HG03064 (cell line): Measurements from ENCODE around the gene IL20RB.
A peak's percentile ranks its signal among the peaks of the same experiment; 100 is the strongest.
"Not testable (repeated sequence)": the region's sequence is repeated elsewhere in the genome, so short reads cannot be mapped to it uniquely, and the experiment has no call there.

Experiments
- ATAC-seq: cut with Tn5 transposase; IDR thresholded peaks from one replicate; pipeline ENCODE4 v1.9.1; 2021; ENCODE audit warnings: low read depth; ENCODE audit not compliant: unreplicated experiment

Gene IL20RB

DNA sequence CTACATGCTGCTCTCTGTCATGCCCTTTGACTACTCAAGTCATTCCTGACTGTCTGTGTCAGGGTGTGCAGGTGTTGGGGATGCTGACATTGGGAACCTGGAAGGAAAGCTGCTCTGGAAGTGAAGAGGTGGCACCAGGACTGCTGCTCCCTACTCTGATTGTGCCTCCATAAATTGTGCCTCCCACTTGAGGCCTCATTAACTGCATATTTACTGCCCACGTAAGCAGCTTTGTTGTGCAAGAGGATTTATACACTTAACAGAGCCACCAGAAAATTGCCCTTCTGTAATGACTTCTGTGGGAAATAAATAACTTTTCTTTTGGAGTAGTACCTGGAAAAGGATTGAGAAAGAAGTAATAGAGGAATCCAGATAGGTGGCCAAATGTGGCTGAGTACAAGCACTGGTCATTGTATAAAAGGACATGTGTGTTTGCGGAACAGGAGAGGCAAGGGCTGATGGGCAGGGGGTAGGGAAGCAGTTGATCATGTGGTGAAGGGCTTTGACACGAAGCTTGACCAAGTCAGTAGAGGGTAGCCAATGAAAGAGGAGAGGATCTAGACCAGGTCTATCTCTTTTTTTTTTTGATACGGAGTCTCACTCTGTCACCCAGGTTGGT is 24.8 kb downstream of the IL20RB start:
- no peak for ATAC-seq

DNA sequence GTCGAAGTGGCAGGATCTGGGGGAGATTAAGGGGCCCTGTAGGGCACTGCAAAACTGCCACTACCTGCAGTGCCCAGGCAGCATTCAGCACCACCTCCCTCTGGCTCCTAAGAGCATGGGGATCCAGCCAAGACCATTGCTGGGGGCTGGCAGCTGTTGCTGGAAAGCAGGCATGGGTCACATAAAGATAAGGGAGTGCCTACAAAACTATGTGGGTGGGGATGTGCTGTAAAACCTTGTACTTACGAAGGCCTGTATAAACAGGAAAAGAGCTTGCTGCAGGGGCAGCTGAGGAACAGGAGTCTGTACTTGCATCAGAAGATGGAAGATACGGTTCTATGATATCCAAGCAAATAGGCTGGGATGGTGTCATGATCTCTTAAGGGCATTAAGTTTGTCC is 27.1 kb downstream of the IL20RB start:
- ATAC-seq = no peak

DNA sequence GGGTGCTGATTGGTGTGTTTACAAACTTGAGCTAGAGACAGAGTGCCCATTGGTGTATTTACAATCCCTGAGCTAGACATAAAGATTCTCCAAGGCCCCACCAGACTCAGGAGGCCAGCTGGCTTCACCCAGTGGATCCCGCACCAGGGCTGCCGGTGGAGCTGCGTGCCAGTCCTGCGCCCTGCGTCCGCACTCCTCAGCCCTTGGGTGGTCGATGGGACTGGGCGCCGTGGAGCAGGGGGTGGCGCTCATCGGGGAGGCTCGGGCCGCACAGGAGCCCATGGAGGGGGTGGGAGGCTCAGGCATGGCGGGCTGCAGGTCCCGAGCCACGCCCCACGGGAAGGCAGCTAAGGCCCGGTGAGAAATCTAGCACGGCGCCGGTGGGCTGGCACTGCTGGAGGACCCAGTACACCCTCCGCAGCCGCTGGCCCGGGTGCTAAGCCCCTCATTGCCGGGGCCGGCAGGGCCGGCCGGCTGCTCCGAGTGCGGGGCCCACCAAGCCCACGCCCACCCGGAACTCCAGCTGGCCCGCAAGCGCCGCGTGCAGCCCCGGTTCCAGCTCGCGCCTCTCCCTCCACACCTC is 29.7 kb downstream of the IL20RB start:
- not testable (repeated sequence) for ATAC-seq

DNA sequence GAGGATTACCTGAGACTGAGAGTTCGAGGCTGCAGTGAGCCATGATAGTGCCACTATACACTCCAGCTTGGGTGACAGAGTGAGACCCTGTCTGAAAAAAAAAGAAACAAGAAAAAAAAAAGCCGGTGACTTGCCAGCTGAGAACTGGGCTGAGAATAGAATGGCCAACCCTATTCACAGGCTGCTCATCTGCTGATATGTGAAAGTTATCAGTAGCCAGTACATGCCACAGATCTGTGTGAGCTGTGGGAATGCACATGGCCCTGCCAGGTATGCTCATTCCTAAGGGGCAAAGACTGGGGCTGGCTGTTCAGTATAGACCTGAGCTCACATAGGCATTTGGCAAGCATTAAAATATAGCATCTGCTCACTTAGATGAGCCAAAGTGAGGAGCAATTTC is 30.9 kb downstream of the IL20RB start:
- no peak for ATAC-seq

DNA sequence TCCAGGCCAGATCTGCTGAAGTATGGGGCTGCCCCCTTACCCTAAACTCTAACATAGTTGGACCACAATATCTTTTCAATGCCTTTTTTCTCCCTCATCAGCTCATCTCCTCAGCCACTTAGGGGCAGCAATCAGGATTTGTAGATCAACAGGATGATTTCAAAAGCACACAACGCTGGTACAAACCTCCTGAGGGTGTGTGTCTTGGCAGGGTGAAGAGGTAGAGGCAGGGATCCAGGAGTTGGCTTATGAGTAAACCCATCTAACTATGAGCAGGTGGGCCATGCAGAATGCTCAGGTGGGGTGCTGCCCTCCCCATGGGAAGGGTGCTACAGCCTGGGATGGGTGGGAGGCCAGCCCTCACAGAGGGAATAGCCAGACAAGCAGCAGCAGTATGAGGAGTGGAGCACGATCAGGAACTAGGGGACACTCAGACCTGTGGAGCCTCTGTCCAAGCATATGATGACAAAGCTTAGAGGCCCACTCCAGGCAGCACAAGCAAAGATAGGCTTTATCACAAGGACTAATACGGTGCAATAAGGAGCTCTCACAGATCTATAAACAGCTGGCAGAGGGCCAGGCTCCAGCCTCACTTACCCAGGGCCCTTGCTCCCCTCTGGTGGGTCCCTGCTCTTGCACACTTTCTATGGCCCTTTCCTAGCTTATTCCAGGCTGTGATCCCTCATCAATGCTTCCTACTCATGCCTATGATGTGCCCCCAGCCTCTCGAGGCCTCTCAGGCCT is 32.2 kb downstream of the IL20RB start:
- no peak for ATAC-seq

DNA sequence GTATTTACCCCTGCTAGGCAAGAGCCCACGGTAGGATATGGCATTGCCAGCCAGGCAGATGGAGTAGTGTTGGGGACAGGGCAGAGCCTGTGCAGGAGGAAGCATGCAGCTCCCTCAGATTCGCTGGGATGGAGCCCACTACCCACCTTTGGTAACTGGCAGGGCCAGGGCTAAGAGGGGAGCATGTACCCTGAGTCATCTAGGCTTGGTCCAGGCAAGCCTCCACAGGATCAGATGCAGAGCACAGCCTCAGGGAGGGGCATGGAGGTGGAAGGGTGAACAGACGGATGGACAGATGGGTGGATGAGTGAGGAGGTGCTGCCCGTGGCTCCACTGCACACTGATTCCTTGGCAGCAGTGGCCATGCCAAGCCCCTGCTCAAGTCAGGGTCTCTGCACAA is 33.0 kb downstream of the IL20RB start:
- no peak for ATAC-seq

DNA sequence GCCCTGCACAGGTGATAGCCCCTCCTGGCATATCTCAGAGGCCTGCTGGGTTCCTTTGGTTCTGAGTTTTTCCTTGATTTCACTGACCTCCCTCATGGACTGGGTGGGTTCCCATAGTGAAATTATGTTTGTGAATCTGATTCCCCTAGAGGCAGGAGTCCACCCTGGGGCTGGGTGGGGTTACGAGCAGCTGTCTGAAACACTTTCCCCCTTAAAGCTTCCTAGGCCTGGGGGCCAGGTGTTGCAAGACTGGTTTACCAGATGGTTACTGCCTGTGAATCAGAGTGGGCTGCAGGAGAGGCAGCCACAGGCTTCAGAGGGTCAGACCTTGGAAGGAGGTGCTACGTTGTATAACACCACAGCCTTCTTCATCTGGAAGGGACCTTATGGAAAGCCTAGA is 34.3 kb downstream of the IL20RB start:
- ATAC-seq = no peak

DNA sequence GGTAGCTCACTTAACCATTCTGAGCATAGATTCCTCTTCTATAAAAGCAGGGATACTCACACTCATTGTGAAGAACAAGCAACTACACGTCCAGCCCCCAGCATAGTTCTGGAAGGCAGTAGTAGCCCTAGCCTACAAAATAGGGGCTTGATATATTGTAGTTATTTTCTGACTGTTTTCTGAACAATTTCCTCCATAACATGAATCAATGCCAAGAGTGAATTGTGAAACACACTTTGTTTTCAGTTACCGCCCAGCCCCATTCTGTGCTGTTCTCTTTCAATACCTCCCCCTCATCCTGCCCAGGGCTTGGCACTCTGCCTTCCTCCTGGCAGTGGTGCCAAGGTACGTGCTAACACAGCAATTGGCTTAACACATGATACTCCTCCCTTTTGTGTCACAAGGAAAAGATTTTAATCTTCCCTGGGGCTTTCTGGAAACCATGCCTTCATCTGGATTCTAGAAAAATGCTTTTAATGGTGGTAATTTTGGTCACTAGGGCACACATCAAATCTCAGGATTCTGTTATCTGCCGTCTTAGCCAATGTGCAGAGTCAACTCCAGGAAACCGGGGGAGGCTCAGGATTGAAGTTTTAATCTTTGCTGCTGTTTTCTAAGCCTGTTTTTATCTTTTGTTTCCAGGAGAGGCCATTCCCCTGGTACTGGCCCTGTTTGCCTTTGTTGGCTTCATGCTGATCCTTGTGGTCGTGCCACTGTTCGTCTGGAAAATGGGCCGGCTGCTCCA is 37.2 kb downstream of the IL20RB start:
- ATAC-seq = no peak

DNA sequence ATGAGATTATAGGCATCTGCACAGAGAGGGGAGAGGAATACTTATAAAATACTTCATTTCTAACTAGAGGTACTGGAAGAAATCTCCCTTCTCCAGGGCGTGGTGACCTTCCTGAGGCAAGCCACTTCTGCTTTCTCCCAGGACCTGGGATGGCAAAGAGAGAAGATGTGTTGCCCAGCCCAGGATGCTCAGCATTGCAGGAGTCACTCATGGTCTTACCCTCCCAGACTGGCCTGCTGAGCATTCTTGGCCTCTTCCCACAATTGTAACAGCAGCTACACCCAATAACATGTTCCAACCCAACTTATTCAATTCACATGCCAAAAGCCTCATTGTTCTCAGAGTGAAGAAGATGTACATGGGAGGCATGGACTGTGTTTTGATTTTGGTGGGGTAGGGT is 37.9 kb downstream of the IL20RB start:
- no peak for ATAC-seq

DNA sequence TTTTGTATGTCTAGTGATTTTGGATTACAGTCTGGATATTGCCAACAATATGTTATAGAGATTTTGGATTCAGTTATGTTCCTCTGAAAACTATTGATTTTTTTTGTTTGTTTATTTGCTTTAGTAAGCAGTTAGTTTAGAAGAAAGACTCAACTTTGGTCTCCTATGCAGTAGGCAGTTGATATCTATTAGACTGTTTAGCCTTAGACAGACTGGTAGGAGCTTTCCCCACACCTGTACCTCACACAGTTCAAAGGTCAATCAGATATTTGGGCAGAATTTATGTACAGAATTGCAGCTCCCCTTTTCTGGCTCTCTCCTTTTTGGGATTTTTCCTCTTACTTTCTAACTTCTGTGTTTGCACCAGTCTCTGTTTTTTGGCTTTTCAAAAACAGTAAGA is 42.3 kb downstream of the IL20RB start:
- no peak for ATAC-seq

DNA sequence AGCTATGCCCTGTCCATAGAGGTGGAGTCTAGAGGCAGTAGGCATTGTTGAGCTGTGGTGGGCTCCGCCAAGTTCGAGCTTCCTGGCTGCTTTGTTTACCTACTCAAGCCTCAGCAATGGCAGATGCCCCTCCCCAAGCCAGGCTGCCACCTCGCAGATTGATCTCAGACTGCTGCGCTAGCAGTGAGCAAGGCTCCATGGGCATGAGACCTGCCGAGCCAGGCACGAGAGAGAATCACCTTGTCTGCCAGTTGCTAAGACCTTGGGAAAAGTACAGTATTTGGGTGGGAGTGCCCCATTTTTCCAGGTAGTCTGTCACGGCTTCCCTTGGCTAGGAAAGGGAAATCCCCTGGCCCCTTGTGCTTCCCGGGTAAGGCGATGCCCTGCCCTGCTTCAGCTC is 49.6 kb downstream of the IL20RB start:
- not testable (repeated sequence) for ATAC-seq

DNA sequence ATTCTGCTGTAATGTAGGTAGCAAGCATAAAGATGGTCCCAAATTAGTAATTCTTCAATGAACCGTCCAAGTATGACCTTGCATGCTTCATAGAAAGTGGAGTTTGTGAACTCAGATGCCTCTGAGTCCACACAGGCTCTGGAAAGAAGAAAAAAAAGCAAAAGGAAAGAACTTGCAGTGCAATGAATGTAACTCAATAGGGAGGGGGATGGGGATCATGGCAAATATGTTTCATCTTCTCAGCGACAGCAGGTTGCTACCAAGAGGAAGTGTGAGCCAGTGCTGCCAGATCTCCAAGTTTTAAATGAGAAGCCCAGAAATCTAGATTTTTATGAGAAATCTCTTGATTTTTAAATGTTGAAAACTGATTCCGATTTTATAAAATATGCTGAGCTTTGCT is 50.3 kb downstream of the IL20RB start:
- ATAC-seq = no peak

DNA sequence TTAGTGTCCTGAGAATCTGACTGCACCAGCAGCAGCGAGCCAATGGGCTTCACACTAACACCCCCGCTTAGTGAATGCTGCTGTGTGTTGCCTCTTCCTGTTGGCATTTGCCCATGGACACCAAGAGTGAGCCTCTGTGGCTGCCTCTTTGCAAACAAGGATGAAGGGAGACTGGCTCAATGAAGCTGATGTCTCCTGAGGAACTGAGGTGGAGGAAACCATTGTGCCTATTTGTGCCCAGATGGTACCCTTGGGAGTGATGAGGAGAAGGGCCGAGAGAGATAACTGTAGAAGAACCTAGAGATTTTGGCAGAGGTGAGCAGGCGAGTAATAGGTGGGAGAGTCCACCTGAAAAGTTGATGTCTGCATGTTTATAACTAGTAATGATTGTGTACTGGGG is 51.2 kb downstream of the IL20RB start:
- no peak for ATAC-seq

DNA sequence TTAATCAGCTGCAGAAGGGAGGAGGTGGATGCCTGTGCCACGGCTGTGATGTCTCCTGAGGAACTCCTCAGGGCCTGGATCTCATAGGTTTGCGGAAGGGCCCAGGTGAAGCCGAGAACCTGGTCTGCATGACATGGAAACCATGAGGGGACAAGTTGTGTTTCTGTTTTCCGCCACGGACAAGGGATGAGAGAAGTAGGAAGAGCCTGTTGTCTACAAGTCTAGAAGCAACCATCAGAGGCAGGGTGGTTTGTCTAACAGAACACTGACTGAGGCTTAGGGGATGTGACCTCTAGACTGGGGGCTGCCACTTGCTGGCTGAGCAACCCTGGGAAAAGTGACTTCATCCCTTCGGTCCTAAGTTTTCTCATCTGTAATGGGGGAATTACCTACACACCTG is 52.4 kb downstream of the IL20RB start:
- ATAC-seq = no peak

DNA sequence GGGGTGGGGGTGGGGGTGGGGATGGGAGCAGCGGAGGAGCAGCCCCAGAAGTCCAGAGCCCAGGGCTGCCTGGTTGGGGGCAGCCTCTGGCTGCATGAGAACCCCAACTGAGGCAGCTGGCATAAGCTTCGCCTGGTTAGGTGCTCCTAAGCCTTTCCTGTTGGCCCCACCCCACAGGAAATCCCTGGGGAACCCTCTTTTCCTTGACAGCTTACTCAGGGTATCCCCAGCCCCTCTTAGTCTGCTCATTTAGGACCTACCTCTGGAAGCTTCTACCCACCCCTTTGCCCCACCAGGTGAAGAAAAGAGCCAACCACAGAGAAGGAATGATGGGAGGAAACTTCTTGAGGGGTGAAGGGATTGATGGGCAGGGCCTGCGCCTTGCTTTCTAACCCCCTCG is 53.4 kb downstream of the IL20RB start:
- ATAC-seq = no peak

DNA sequence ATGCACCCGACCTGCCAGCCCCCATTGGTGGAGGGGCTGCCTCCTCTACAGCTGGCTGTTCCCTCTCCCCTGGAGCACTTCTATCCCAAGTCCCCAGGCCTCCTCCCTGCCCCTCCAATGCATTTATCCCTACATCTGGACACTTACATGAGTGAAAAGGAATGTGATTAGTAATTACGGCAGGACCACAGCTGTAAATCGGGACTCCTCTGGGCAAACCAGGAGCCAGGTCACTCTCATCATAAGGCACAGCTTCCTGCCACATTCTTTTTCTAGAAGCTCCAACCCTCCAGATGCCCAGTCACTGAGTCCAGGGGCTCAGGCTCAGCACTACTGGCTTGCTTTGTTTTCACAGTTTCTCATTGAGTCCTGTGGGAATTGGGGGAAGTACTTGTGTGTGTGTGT is 54.3 kb downstream of the IL20RB start:
- ATAC-seq = no peak

DNA sequence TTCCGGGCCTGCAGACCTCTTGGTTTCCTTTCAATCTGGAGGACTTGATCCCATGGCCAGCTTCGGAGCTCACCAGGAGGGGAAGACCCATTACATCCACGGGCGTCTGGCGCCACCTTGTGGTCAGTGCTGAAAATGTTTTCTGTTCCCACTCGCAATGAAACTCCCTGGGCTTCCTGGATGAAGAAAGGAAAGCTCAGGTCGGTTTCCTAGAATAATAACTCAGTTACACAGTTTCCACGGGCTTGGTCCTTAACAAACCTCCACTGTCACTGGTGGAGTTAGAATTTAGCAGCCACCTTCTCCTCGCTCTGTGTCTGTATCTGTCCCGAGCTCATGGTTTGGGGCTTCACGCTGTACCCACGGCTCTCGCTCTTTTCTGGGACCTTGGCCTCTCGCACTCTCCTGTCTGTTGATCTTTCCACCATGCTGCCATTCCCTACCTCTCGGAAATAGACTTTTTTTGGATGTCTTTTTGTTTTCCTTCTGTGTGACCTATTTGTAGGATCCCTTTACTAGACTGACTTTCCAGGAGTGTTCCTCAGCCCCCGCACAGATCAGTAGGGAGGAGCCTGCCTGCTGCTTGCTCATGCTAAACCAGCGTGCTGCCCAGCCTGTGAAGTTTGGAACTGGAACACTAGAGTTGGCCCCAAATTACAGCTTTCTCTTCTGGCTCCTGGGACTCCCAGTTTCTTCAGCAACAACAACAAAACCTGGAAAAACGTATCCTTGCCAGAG is 56.3 kb downstream of the IL20RB start:
- peak; percentile 78 for ATAC-seq

DNA sequence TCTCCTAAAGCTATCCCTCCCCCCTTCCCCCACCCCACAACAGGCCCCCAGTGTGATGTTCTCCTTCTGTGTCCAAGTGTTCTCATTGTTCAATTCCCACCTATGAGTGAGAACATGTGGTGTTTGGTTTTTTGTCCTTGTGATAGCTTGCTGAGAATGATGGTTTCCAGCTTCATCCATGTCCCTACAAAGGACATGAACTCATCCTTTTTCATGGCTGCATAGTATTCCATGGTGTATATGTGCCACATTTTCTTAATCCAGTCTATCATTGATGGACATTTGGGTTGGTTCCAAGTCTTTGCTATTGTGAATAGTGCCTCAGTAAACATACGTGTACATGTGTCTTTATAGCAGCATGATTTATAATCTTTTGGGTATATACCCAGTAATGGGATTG is 59.5 kb downstream of the IL20RB start:
- not testable (repeated sequence) for ATAC-seq

DNA sequence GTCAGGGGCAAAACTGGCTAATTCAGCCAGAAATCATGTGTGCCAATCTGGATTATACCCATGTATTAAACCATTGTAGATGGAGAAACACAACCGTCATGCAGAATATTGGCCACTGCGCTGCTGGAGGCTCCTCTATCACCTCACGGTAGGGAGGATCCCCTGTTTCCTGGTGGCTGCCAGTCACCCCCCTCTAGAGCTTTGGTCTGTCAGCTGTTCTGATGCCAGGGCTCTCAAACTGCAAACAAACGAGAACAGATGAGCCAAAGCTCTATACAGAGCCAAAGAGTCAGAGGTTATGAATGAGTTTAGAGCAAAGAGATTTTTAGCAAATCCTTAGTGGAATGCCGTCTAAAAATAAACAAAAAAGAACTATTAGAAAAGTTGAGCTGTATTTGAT is 62.5 kb downstream of the IL20RB start:
- ATAC-seq = no peak

DNA sequence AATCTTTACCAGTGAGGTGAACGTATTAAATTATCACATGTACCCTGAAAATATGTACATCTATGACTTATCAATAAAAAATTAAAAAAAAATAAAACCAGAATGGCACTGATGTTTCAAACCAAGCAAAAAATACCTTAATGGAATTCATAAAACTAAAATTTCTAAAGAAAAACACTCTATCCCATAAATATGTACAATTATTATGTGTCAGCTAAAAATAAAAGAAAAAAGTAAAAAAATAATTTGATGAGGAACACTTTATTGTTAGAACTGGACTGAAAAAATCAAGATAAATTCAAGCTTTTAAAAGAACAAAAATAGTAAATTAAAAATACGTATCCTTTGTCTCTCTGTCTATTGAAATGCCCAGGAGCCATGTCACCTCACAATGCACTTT is 63.1 kb downstream of the IL20RB start:
- no peak for ATAC-seq

DNA sequence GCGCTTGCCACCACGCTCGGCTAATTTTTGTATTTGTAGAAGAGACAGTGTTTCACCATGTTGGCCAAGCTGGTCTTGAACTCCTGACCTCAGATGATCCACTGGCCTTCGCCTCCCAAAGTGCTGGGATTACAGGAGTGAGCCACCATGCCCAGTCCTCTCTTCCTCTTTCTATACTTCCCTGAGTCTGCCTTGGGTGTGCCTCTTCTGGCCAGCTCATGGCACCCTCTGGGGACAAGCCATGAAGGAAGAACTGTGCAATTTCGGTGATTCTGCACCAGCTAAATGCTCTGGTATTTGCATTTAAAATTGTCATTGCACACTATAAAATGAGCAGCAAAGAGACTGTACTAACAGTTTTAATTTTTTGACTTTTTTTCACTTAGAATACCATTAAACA is 66.6 kb downstream of the IL20RB start:
- ATAC-seq = no peak
